IMR-90 (cell line): ENCODE results near the gene TTLL8. TPM values are rescaled to one million over a fixed set of nuclear protein-coding genes. Genes with fewer than 3 reads are reported as not detected.

Experiments
- ATAC-seq: fragments of 200-7000 bp; cut with Tn5 transposase; 2 replicates; pipeline ENCODE4 v1.9.1; 2020; ENCODE audit warnings: low read depth, mild to moderate bottlenecking, moderate library complexity
- BruUV-seq: library from RNA; stranded (reverse); fragments of 400-500 nt; replicated peaks from 2 replicates; lab custom pipeline; 2021; lab: Mats Ljungman, UMichigan
- CTCF ChIA-PET: fragments of 300-600 bp; formaldehyde crosslinking; extraction: SDS; loops from one replicate; lab custom pipeline; 2021; ENCODE audit warnings: antibody characterized with exemption; lab: Yijun Ruan, JAX
- POLR2A ChIA-PET: fragments of 300-600 bp; sonication (Branson Sonifier 250); formaldehyde crosslinking; loops from one replicate; lab custom pipeline; 2022; ENCODE audit warnings: antibody characterized with exemption; ENCODE audit not compliant: unreplicated experiment; lab: Charles Lee
- DNase-seq: peaks from one replicate; pipeline ENCODE4 v3.0.0; 2013
- H2AFZ ChIP-seq: replicated peaks from 2 replicates; pipeline ENCODE3; 2013; ENCODE audit warnings: low read length, mild to moderate bottlenecking; ENCODE audit not compliant: poor library complexity
- H2AK5ac ChIP-seq: 2 replicates; pipeline ENCODE4 v1.6.1; 2013; ENCODE audit warnings: low read depth, low read length, inconsistent platforms
- H2AK9ac ChIP-seq: replicated peaks from 2 replicates; pipeline ENCODE3; 2013; ENCODE audit warnings: mild to moderate bottlenecking, low read depth, low read length, moderate library complexity; ENCODE audit not compliant: poor library complexity
- H2BK120ac ChIP-seq: 2 replicates; pipeline ENCODE4 v1.6.1; 2013; ENCODE audit warnings: low read depth, low read length, inconsistent platforms
- H2BK15ac ChIP-seq: 3 replicates; pipeline ENCODE4 v1.6.1; 2013; ENCODE audit warnings: low read depth, low read length, inconsistent platforms
- H2BK20ac ChIP-seq: 2 replicates; pipeline ENCODE4 v1.6.1; 2013; ENCODE audit warnings: low read depth, mild to moderate bottlenecking, inconsistent platforms, low read length, moderate library complexity
- H2BK5ac ChIP-seq: 2 replicates; pipeline ENCODE4 v1.6.1; 2013; ENCODE audit warnings: mild to moderate bottlenecking, low read depth, low read length, inconsistent platforms; ENCODE audit not compliant: poor library complexity, severe bottlenecking
- H3K14ac ChIP-seq: replicated peaks from 2 replicates; pipeline ENCODE4 v1.6.1; 2013; ENCODE audit warnings: low read depth, low read length, inconsistent platforms
- H3K18ac ChIP-seq: 2 replicates; pipeline ENCODE4 v1.6.1; 2013; ENCODE audit warnings: low read depth, low read length, control low read depth
- H3K23ac ChIP-seq: 2 replicates; pipeline ENCODE4 v1.6.1; 2013; ENCODE audit warnings: low read depth, low read length, inconsistent platforms
- H3K27ac ChIP-seq: 2 replicates; pipeline ENCODE4 v1.5.1; 2013; ENCODE audit warnings: mild to moderate bottlenecking, control low read depth, low read length; ENCODE audit not compliant: insufficient read depth
- H3K27me3 ChIP-seq: 2 replicates; pipeline ENCODE4 v1.6.1; 2013; ENCODE audit warnings: low read length; ENCODE audit not compliant: control insufficient read depth, insufficient read depth
- H3K36me3 ChIP-seq: 2 replicates; pipeline ENCODE4 v1.6.1; 2013; ENCODE audit warnings: low read length, mixed read lengths; ENCODE audit not compliant: control insufficient read depth, insufficient read depth
- H3K4ac ChIP-seq: 2 replicates; pipeline ENCODE4 v1.6.1; 2013; ENCODE audit warnings: low read depth, low read length, inconsistent platforms
- H3K4me1 ChIP-seq: 2 replicates; pipeline ENCODE4 v1.6.1; 2013; ENCODE audit warnings: low read length, mixed read lengths; ENCODE audit not compliant: control insufficient read depth, insufficient read depth
- H3K4me2 ChIP-seq: 2 replicates; pipeline ENCODE4 v1.6.1; 2013; ENCODE audit warnings: low read depth, mild to moderate bottlenecking, control low read depth, low read length, moderate library complexity
- H3K4me3 ChIP-seq: 2 replicates; pipeline ENCODE4 v1.5.1; 2013; ENCODE audit warnings: low read depth, mild to moderate bottlenecking, control low read depth, low read length, moderate library complexity; ENCODE audit not compliant: insufficient read depth
- H3K56ac ChIP-seq: 2 replicates; pipeline ENCODE4 v1.6.1; 2013; ENCODE audit warnings: low read length, inconsistent platforms; ENCODE audit not compliant: insufficient read depth; ENCODE audit errors: extremely low read depth
- H3K79me1 ChIP-seq, 2 experiments: 2 replicates each; pipeline ENCODE4 v1.6.1; 2013; ENCODE audit warnings: low read length in 2 of 2, inconsistent platforms in 1 of 2, low read depth in 1 of 2
- H3K9ac ChIP-seq: 2 replicates; pipeline ENCODE4 v1.6.1; 2013; ENCODE audit warnings: low read depth, low read length, control low read depth
- H3K9me1 ChIP-seq: 2 replicates; pipeline ENCODE4 v1.6.1; 2013; ENCODE audit warnings: low read length, inconsistent platforms; ENCODE audit not compliant: insufficient read depth
- H3K9me3 ChIP-seq: 2 replicates; pipeline ENCODE4 v1.6.1; 2013; ENCODE audit warnings: low read length; ENCODE audit not compliant: control insufficient read depth, insufficient read depth
- H4K20me1 ChIP-seq: 2 replicates; pipeline ENCODE4 v1.6.1; 2013; ENCODE audit warnings: low read length, inconsistent platforms; ENCODE audit not compliant: insufficient read depth
- H4K5ac ChIP-seq: 2 replicates; pipeline ENCODE4 v1.6.1; 2013; ENCODE audit warnings: mild to moderate bottlenecking, low read depth, low read length, control low read depth
- H4K8ac ChIP-seq, 2 experiments: 2 replicates each; pipeline ENCODE4 v1.6.1; 2013; ENCODE audit warnings: low read depth in 2 of 2, low read length in 2 of 2, control low read depth in 1 of 2, inconsistent platforms in 1 of 2
- H4K91ac ChIP-seq: 2 replicates; pipeline ENCODE4 v1.6.1; 2013; ENCODE audit warnings: low read depth, low read length, inconsistent platforms; ENCODE audit not compliant: insufficient read depth
- BHLHE40 ChIP-seq: fragments of 150-350 bp; IDR thresholded peaks from 2 replicates; pipeline ENCODE4 v1.6.1; 2016; ENCODE audit warnings: mild to moderate bottlenecking, low read depth, low read length
- CEBPB ChIP-seq: IDR thresholded peaks from 2 replicates; pipeline ENCODE4 v1.6.1; 2012; ENCODE audit warnings: low read depth, low read length, improper control_type of control experiment
- CHD1 ChIP-seq: IDR thresholded peaks from 2 replicates; pipeline ENCODE4 v1.6.1; 2012; ENCODE audit warnings: low read depth, low read length, improper control_type of control experiment
- FOS ChIP-seq: fragments of 150-350 bp; IDR thresholded peaks from 2 replicates; pipeline ENCODE4 v1.6.1; 2016; ENCODE audit warnings: low read depth, low read length
- MAFK ChIP-seq: IDR thresholded peaks from 2 replicates; pipeline ENCODE4 v1.6.1; 2012; ENCODE audit warnings: low read depth, low read length, improper control_type of control experiment
- MAZ ChIP-seq: IDR thresholded peaks from 2 replicates; pipeline ENCODE4 v1.6.1; 2012; ENCODE audit warnings: low read depth, mild to moderate bottlenecking, low read length, improper control_type of control experiment, moderate library complexity, borderline replicate concordance
- MXI1 ChIP-seq: IDR thresholded peaks from 2 replicates; pipeline ENCODE4 v1.6.1; 2012; ENCODE audit warnings: low read depth, mild to moderate bottlenecking, low read length, moderate library complexity, borderline replicate concordance
- NFE2L2 ChIP-seq: fragments of 150-350 bp; IDR thresholded peaks from 2 replicates; pipeline ENCODE4 v1.6.1; 2016; ENCODE audit warnings: low read depth, mild to moderate bottlenecking, low read length
- POLR2A ChIP-seq: IDR thresholded peaks from 2 replicates; pipeline ENCODE4 v1.6.1; 2012; ENCODE audit warnings: mild to moderate bottlenecking, low read depth, low read length
- RAD21 ChIP-seq: IDR thresholded peaks from 2 replicates; pipeline ENCODE4 v1.6.1; 2012; ENCODE audit warnings: low read length, improper control_type of control experiment
- RCOR1 ChIP-seq: IDR thresholded peaks from 2 replicates; pipeline ENCODE4 v1.6.1; 2012; ENCODE audit warnings: mild to moderate bottlenecking, low read length, improper control_type of control experiment; ENCODE audit not compliant: insufficient replicate concordance
- RFX5 ChIP-seq: IDR thresholded peaks from 2 replicates; pipeline ENCODE4 v1.8.0; 2012; ENCODE audit warnings: low read depth, mild to moderate bottlenecking, low read length, moderate library complexity
- SMC3 ChIP-seq: fragments of 150-350 bp; IDR thresholded peaks from 2 replicates; pipeline ENCODE4 v1.6.1; 2016; ENCODE audit warnings: low read depth, mild to moderate bottlenecking, antibody characterized with exemption, low read length, moderate library complexity
- WGBS, 2 experiments: methylation state at CpG; one replicate each; pipeline versions ENCODE4 v1.1.5 to v1.1.7; 2013; ENCODE audit warnings: missing lambda C conversion rate in 2 of 2; ENCODE audit not compliant: insufficient read length in 1 of 2; ENCODE audit errors: extremely low coverage in 2 of 2; 5-methylcytosine and 5-hydroxymethylcytosine counted together
- dilution Hi-C: fragments of 300-500 bp; cut with HindIII; formaldehyde crosslinking; loops from one replicate; pipeline ENCODE4 v1.14.3; 2018; ENCODE audit warnings: low sequenced_read_pairs; ENCODE audit not compliant: unreplicated experiment
- in situ Hi-C: fragments of 300-500 bp; cut with MboI; formaldehyde crosslinking; loops from 3 replicates; pipeline ENCODE4 v1.14.3; 2019; ENCODE audit warnings: low sequenced_read_pairs, inconsistent platforms, mixed read lengths
- intact Hi-C: fragments of 100-400 bp; cut with micrococcal nuclease; formaldehyde crosslinking; loops from 2 replicates; pipeline ENCODE4 v1.10.0; 2022
- polyA plus RNA-seq, 3 experiments: library from polyadenylated mRNA; depleted of rRNA; stranded (reverse); fragments of >200 nt; gene quantifications; 2 replicates each; pipeline ENCODE4 v1.2.3, GENCODE V29; 2012; ENCODE audit warnings: low replicate concordance in 1 of 3
- total RNA-seq: library from RNA; depleted of rRNA; stranded (reverse); fragments of >200 nt; gene quantifications from 2 replicates; pipeline ENCODE4 v1.2.3, GENCODE V29; 2012
- TF ChIP-seq, protein P1 (sequence below): fragments of 150-350 bp; IDR thresholded peaks from 2 replicates; pipeline ENCODE4 v1.6.1; 2017; ENCODE audit warnings: mild to moderate bottlenecking, antibody characterized with exemption, low read length, low read depth
- TF ChIP-seq, protein P2 (sequence below): conservative IDR thresholded peaks from 2 replicates; pipeline ENCODE4 v1.5.1; 2012; ENCODE audit warnings: mild to moderate bottlenecking, low read depth, low read length, improper control_type of control experiment

Gene TTLL8
- total and polyA plus RNA-seq, 2 of the 4 experiments (the other 2 are of a cell fraction), result not detected

DNA sequence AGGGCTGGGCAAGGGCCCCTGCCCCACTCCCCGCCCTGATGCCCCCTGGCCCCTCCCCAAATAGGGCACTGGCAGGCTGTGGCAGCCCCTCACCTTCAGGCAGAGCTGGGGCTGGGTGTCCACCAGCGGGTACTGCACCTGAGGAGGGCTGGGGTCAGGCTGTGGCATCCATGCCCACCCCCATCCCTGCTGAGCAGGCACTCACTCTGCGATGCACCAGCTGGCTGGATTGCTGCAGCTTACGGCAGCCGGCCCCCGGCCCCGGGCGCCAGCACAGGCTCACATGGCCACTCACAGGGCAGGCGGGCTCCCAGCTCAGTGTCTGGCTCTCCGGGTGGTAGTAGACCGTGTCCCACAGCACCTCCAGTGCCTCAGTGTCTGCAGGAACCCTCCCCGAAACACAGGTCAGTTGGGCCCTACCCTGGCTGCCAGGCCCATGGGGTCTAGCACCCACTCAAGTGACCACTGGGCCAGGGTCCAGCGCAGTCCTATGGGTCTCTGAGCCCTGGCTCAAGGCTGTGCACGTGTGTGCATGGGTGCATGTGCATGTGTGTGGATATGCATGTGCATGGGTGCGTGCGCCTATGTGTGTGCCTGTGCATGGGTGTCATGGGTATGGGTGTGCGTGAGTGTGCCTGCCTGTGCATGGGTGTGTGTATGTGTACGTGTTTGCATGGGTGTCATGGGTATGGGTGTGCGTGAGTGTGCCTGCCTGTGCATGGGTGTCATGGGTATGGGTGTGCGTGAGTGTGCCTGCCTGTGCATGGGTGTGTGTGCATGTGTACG is 60.0 kb downstream of the TTLL8 start:
- BruUV-seq, result no TSS peak
- DNase-seq (no peak), ATAC-seq (no peak)
- Histone ChIP-seq H2BK15ac (no peak overlapping the region), H2BK5ac (no peak overlapping the region), H3K9ac (no peak overlapping the region), H2BK120ac (no peak overlapping the region), H3K23ac (no peak overlapping the region), H3K4ac (no peak overlapping the region), H3K36me3 (no peaks in the 10 kb centered on the region), H3K27ac (no peak overlapping the region), H3K4me1 (peaks cover 2% of the 10 kb centered on the region; the same call in 1 of the 2 replicates), H4K5ac (no peak overlapping the region), H2BK20ac (no peak overlapping the region), H3K56ac (no peak overlapping the region), H2AK5ac (no peak overlapping the region), H3K4me3 (no peak overlapping the region), H3K27me3 (peaks cover 14% of the 10 kb centered on the region), H3K18ac (no peak overlapping the region), H4K8ac (no peak overlapping the region), H3K9me1 (peaks cover 4% of the 10 kb centered on the region; the same call in 1 of the 2 replicates), H2AK9ac (no peak overlapping the region), H3K4me2 (no peak overlapping the region), H3K14ac (no peak overlapping the region), H3K9me3 (no peaks in the 10 kb centered on the region), H2AFZ (no peak overlapping the region), H3K79me1 (no peaks in the 10 kb centered on the region), H4K91ac (no peak overlapping the region), H4K20me1 (no peaks in the 10 kb centered on the region)
- intact Hi-C loops, result no loop called here
- dilution Hi-C loops, result no loop called here
- 85% methylated on average over 16 of the region's 21 CpGs; no CpG with 5 or more reads in 1 of the 2 experiments for WGBS, 2 experiments
- ChIA-PET POLR2A (no interaction called here), CTCF (no interaction called here)
- in situ Hi-C loops, result no loop called here
- TF ChIP-seq, protein P1, sequence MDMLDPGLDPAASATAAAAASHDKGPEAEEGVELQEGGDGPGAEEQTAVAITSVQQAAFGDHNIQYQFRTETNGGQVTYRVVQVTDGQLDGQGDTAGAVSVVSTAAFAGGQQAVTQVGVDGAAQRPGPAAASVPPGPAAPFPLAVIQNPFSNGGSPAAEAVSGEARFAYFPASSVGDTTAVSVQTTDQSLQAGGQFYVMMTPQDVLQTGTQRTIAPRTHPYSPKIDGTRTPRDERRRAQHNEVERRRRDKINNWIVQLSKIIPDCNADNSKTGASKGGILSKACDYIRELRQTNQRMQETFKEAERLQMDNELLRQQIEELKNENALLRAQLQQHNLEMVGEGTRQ, result no peak
- TF ChIP-seq CEBPB, result no peak
- no peak for TF ChIP-seq BHLHE40
- TF ChIP-seq NFE2L2, result no peak
- no peak for TF ChIP-seq CHD1
- TF ChIP-seq MAFK, result no peak
- TF ChIP-seq FOS, result no peak
- TF ChIP-seq RAD21, result no peak
- TF ChIP-seq, protein P2, sequence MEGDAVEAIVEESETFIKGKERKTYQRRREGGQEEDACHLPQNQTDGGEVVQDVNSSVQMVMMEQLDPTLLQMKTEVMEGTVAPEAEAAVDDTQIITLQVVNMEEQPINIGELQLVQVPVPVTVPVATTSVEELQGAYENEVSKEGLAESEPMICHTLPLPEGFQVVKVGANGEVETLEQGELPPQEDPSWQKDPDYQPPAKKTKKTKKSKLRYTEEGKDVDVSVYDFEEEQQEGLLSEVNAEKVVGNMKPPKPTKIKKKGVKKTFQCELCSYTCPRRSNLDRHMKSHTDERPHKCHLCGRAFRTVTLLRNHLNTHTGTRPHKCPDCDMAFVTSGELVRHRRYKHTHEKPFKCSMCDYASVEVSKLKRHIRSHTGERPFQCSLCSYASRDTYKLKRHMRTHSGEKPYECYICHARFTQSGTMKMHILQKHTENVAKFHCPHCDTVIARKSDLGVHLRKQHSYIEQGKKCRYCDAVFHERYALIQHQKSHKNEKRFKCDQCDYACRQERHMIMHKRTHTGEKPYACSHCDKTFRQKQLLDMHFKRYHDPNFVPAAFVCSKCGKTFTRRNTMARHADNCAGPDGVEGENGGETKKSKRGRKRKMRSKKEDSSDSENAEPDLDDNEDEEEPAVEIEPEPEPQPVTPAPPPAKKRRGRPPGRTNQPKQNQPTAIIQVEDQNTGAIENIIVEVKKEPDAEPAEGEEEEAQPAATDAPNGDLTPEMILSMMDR, result no peak
- no peak for TF ChIP-seq SMC3
- no peak for TF ChIP-seq POLR2A
- TF ChIP-seq MXI1, result no peak
- TF ChIP-seq MAZ, result no peak
- no peak for TF ChIP-seq RFX5
- no peak for TF ChIP-seq RCOR1
